ENCODE data around the gene SIRT1.

SIRT1 gene

GRCh38 chr10:67841737-67842136, 42.7 kb upstream of the SIRT1 start:
- in situ Hi-C loops (cut with HindIII; ENCODE audit: low sequenced_read_pairs), result no loop called here
- no peak for DNase-seq (ENCODE audit: low read depth, low spot score)
- no peak overlapping the region for H3K4me3 ChIP-seq (ENCODE audit: low read depth, low read length)
- TF ChIP-seq CTCF (IDR thresholded peaks at IDR 0.05; ENCODE audit: low read depth, low read length), result no peak

- no peak overlapping the region for H3K4me3 ChIP-seq (ENCODE audit: low read depth, low read length)
- in situ Hi-C loops (cut with HindIII; ENCODE audit: low sequenced_read_pairs), result no loop called here
- no peak for TF ChIP-seq CTCF (IDR thresholded peaks at IDR 0.05; ENCODE audit: low read depth, low read length)
- DNase-seq (ENCODE audit: low read depth, low spot score), result no peak
Observed at GRCh38 chr10:67843284-67843683, 41.2 kb upstream of the SIRT1 start.

- TF ChIP-seq CTCF (IDR thresholded peaks at IDR 0.05; ENCODE audit: low read depth, low read length), result no peak
- DNase-seq (ENCODE audit: low read depth, low spot score), result peak; percentile 97
- in situ Hi-C loops (cut with HindIII; ENCODE audit: low sequenced_read_pairs), result no loop called here
- H3K4me3 ChIP-seq (ENCODE audit: low read depth, low read length), result peak overlapping the region; percentile 62
Observed at GRCh38 chr10:67849331-67850011, 35.0 kb upstream of the SIRT1 start.

GRCh38 chr10:67851186-67851585, 33.3 kb upstream of the SIRT1 start:
- no peak for DNase-seq (ENCODE audit: low read depth, low spot score)
- in situ Hi-C loops (cut with HindIII; ENCODE audit: low sequenced_read_pairs), result no loop called here
- H3K4me3 ChIP-seq (ENCODE audit: low read depth, low read length), result no peak overlapping the region
- no peak for TF ChIP-seq CTCF (IDR thresholded peaks at IDR 0.05; ENCODE audit: low read depth, low read length)

GRCh38 chr10:67852761-67853160, 31.7 kb upstream of the SIRT1 start:
- no peak overlapping the region for H3K4me3 ChIP-seq (ENCODE audit: low read depth, low read length)
- in situ Hi-C loops (cut with HindIII; ENCODE audit: low sequenced_read_pairs), result no loop called here
- TF ChIP-seq CTCF (IDR thresholded peaks at IDR 0.05; ENCODE audit: low read depth, low read length), result no peak
- DNase-seq (ENCODE audit: low read depth, low spot score), result no peak

GRCh38 chr10:67853512-67853911, 30.9 kb upstream of the SIRT1 start:
- no peak overlapping the region for H3K4me3 ChIP-seq (ENCODE audit: low read depth, low read length)
- DNase-seq (ENCODE audit: low read depth, low spot score), result no peak
- in situ Hi-C loops (cut with HindIII; ENCODE audit: low sequenced_read_pairs), result no loop called here
- TF ChIP-seq CTCF (IDR thresholded peaks at IDR 0.05; ENCODE audit: low read depth, low read length), result no peak

Data from astrocyte of the spinal cord (primary cell).